GM12892 (cell line): ENCODE results near the gene PHYHIPL.

Experiments
- POLR2A ChIP-seq: IDR thresholded peaks from 2 replicates; pipeline ENCODE4 v1.6.1; 2011; ENCODE audit warnings: low read depth, low read length, control low read depth
- POLR2AphosphoS5 ChIP-seq: IDR thresholded peaks from 2 replicates; pipeline ENCODE4 v1.6.1; 2011; ENCODE audit warnings: low read depth, low read length, control low read depth
- TAF1 ChIP-seq: IDR thresholded peaks from 2 replicates; pipeline ENCODE4 v1.6.1; 2011; ENCODE audit warnings: low read depth, mild to moderate bottlenecking, control low read depth, low read length, borderline replicate concordance

- no peak for TF ChIP-seq TAF1
- TF ChIP-seq POLR2A, result no peak
- TF ChIP-seq POLR2AphosphoS5, result no peak
These were observed 1.4 kb downstream of the PHYHIPL start for GRCh38 chr10:59177836-59178235.
